ENCODE results near the gene PLA2G4D.

The PLA2G4D gene

GRCh38 chr15:42070976-42071350 lies 23.4 kb downstream of the PLA2G4D start (continued):
- TF ChIP-seq PATZ1 (CRISPR knock-in tag; IDR thresholded peaks at IDR 0.05; ENCODE audit: borderline replicate concordance) (no peak), ZNF70 (CRISPR knock-in tag; IDR thresholded peaks at IDR 0.05) (no peak), OSR1 (CRISPR knock-in tag; IDR thresholded peaks at IDR 0.05) (no peak), BACH2 (CRISPR knock-in tag; IDR thresholded peaks at IDR 0.05; ENCODE audit: borderline replicate concordance) (no peak), ZC3H10 (CRISPR knock-in tag; IDR thresholded peaks at IDR 0.05) (no peak), ZNF8 (CRISPR knock-in tag; IDR thresholded peaks at IDR 0.05) (no peak)
- TF ChIP-seq, protein P1, sequence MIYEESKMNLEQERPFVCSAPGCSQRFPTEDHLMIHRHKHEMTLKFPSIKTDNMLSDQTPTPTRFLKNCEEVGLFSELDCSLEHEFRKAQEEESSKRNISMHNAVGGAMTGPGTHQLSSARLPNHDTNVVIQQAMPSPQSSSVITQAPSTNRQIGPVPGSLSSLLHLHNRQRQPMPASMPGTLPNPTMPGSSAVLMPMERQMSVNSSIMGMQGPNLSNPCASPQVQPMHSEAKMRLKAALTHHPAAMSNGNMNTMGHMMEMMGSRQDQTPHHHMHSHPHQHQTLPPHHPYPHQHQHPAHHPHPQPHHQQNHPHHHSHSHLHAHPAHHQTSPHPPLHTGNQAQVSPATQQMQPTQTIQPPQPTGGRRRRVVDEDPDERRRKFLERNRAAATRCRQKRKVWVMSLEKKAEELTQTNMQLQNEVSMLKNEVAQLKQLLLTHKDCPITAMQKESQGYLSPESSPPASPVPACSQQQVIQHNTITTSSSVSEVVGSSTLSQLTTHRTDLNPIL (CRISPR knock-in tag; IDR thresholded peaks at IDR 0.05; ENCODE audit: low read depth), result no peak

DNA sequence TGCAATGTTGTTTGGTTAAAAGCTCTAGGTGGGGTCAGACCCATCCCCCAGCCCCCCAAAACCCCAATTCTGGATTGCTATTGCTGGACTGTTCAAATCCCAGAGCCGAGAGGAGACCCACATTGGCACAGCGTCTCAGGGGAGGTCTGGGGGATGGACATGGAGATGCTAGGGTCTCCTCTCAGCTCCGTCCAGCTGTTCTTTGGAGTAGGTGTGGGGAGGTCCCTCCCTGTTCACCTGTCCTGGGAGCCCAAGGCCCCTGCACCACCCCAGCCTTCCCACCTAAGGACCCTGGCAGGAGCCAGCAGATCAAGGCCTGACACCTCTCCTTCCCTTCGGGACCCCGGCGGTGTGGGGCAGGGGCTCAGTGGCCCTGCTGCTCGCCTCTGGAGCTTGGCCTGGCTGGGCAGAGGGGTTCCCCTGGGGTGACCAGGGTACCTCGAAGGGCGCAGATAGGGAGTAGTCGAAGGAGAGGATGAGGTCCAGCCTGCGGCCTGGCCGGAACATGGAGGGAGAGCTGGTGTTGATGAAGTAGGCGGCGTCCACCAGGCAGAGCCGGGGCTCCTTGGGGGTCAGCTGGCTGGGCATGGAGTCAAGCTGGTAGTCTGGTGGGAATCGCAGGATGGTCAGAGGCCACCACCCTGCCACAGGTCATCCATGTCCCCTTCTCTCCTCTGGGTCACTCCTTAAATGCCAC lies 23.9 kb downstream of the PLA2G4D start:
- TF ChIP-seq BACH2 (CRISPR knock-in tag; IDR thresholded peaks at IDR 0.05; ENCODE audit: borderline replicate concordance) (no peak), PATZ1 (CRISPR knock-in tag; IDR thresholded peaks at IDR 0.05; ENCODE audit: borderline replicate concordance) (no peak), TSHZ2 (CRISPR knock-in tag; IDR thresholded peaks at IDR 0.05) (no peak), TOX (CRISPR knock-in tag; IDR thresholded peaks at IDR 0.05; ENCODE audit: borderline replicate concordance) (no peak), ZC3H10 (CRISPR knock-in tag; IDR thresholded peaks at IDR 0.05) (no peak), TCF4 (CRISPR knock-in tag; IDR thresholded peaks at IDR 0.05; ENCODE audit: borderline replicate concordance) (no peak), SNAI2 (CRISPR knock-in tag; IDR thresholded peaks at IDR 0.05) (no peak), GLIS3 (CRISPR knock-in tag; IDR thresholded peaks at IDR 0.05) (no peak), RARB (CRISPR knock-in tag; IDR thresholded peaks at IDR 0.05) (no peak)
- TF ChIP-seq, protein P1 (CRISPR knock-in tag; IDR thresholded peaks at IDR 0.05; ENCODE audit: low read depth), result no peak
- ATAC-seq, result no peak

GRCh38 chr15:42069496-42070278 lies 24.7 kb downstream of the PLA2G4D start:
- ATAC-seq, result no peak
- TF ChIP-seq TOX (CRISPR knock-in tag; IDR thresholded peaks at IDR 0.05; ENCODE audit: borderline replicate concordance), result no peak
- no peak for TF ChIP-seq BACH2 (CRISPR knock-in tag; IDR thresholded peaks at IDR 0.05; ENCODE audit: borderline replicate concordance)

- no peak for ATAC-seq
- TF ChIP-seq SNAI2 (CRISPR knock-in tag; IDR thresholded peaks at IDR 0.05), result no peak
- no peak for TF ChIP-seq ZFP3 (CRISPR knock-in tag; IDR thresholded peaks at IDR 0.05)
- TF ChIP-seq CSRNP3 (CRISPR knock-in tag; IDR thresholded peaks at IDR 0.05), result no peak
- no peak for TF ChIP-seq ZNF565 (CRISPR knock-in tag; conservative IDR thresholded peaks at IDR 0.05; ENCODE audit: low read depth)
- no peak for TF ChIP-seq GLIS3 (CRISPR knock-in tag; IDR thresholded peaks at IDR 0.05)
- TF ChIP-seq RARB (CRISPR knock-in tag; IDR thresholded peaks at IDR 0.05), result no peak
- TF ChIP-seq ISL1 (CRISPR knock-in tag; IDR thresholded peaks at IDR 0.05), result no peak
- TF ChIP-seq ZNF8 (CRISPR knock-in tag; IDR thresholded peaks at IDR 0.05), result no peak
Measured at GRCh38 chr15:42069025-42069424, 25.3 kb downstream of the PLA2G4D start.
